H4 (cell line): ENCODE data around the gene TBC1D22A. TPM values are rescaled to one million over a fixed set of nuclear protein-coding genes. Genes with fewer than 3 reads are reported as not detected.
"Not testable (repeated sequence)": the region's sequence is repeated elsewhere in the genome, so short reads cannot be mapped to it uniquely, and the experiment has no call there.

Experiments used
- DNase-seq: peaks from one replicate; pipeline ENCODE4 v3.0.0-alpha.2; 2015; ENCODE audit warnings: low spot score
- total RNA-seq: library from RNA; depleted of rRNA; stranded (reverse); fragments of >200 nt; shearing (Covaris generic); gene quantifications from 2 replicates; pipeline ENCODE4 v1.2.3, GENCODE V29; 2014

TBC1D22A gene
- total RNA-seq, 1 experiment from 2014 or later, result 8.6 TPM

GRCh38 chr22:47045691-47046410 is 283.4 kb downstream of the TBC1D22A start:
- no peak for DNase-seq

GRCh38 chr22:47046411-47047065 is 284.1 kb downstream of the TBC1D22A start:
- DNase-seq, result no peak

GRCh38 chr22:47047321-47048122 is 285.1 kb downstream of the TBC1D22A start:
- no peak for DNase-seq

GRCh38 chr22:47048123-47049077 is 285.9 kb downstream of the TBC1D22A start:
- no peak for DNase-seq

- no peak for DNase-seq
Measured at GRCh38 chr22:47049078-47049624, 286.7 kb downstream of the TBC1D22A start.

- DNase-seq, result not testable (repeated sequence)
Measured at GRCh38 chr22:47049736-47050400, 287.4 kb downstream of the TBC1D22A start.

GRCh38 chr22:47050401-47051051 is 288.1 kb downstream of the TBC1D22A start:
- no peak for DNase-seq

GRCh38 chr22:47051441-47052071 is 289.1 kb downstream of the TBC1D22A start:
- DNase-seq, result no peak

- no peak for DNase-seq
Measured at GRCh38 chr22:47052236-47053012, 290.0 kb downstream of the TBC1D22A start.

GRCh38 chr22:47053013-47053725 is 290.7 kb downstream of the TBC1D22A start:
- DNase-seq, result no peak

GRCh38 chr22:47053726-47054141 is 291.3 kb downstream of the TBC1D22A start:
- DNase-seq, result no peak

- DNase-seq, result no peak
Measured at GRCh38 chr22:47054231-47055072, 292.0 kb downstream of the TBC1D22A start.

GRCh38 chr22:47055073-47055355 is 292.6 kb downstream of the TBC1D22A start:
- DNase-seq, result no peak

GRCh38 chr22:47055461-47055860 is 293.0 kb downstream of the TBC1D22A start:
- no peak for DNase-seq

GRCh38 chr22:47055921-47056320 is 293.5 kb downstream of the TBC1D22A start:
- no peak for DNase-seq

- DNase-seq, result no peak
Measured at GRCh38 chr22:47056361-47056760, 293.9 kb downstream of the TBC1D22A start.

- DNase-seq, result no peak
Measured at GRCh38 chr22:47056776-47057470, 294.5 kb downstream of the TBC1D22A start.
